ENCODE measurements around the gene RGS10.
"Not testable (repeated sequence)": the region's sequence is repeated elsewhere in the genome, so short reads cannot be mapped to it uniquely, and the experiment has no call there.

RGS10 gene

GRCh38 chr10:119562097-119562496, 19.6 kb upstream of the RGS10 start:
- H3K79me2 ChIP-seq (ENCODE audit: low read length): no peaks in the 10 kb centered on the region
- TF ChIP-seq EZH2 (optimal IDR thresholded peaks at IDR 0.05; ENCODE audit: low read depth, low read length) (no peak), EZH2phosphoT487 (IDR thresholded peaks at IDR 0.05; ENCODE audit: low read length) (no peak), CTCF (IDR thresholded peaks at IDR 0.05; ENCODE audit: low read length) (no peak)
- no peak for DNase-seq

GRCh38 chr10:119559511-119559910, 17.0 kb upstream of the RGS10 start:
- not testable (repeated sequence) for H3K27ac ChIP-seq (ENCODE audit: low read length); H3K9me3 ChIP-seq (replicated peaks; ENCODE audit: insufficient read depth, low read length); H3K9ac ChIP-seq (ENCODE audit: low read length); H3K4me1 ChIP-seq (ENCODE audit: low read length); DNase-seq; H3K27me3 ChIP-seq (replicated peaks; ENCODE audit: insufficient read depth, low read length); H4K20me1 ChIP-seq (ENCODE audit: insufficient read depth, low read length); H3F3A ChIP-seq (ENCODE audit: insufficient read depth, low read length); H3K9me2 ChIP-seq (replicated peaks; ENCODE audit: insufficient read depth, low read length); H3K79me2 ChIP-seq (ENCODE audit: low read length); H3K4me2 ChIP-seq (ENCODE audit: low read depth, low read length); H3K4me3 ChIP-seq (ENCODE audit: low read length); H2AFZ ChIP-seq (ENCODE audit: low read length); H3K36me3 ChIP-seq (replicated peaks; ENCODE audit: insufficient read depth, low read length)

More at GRCh38 chr10:119562097-119562496, 19.6 kb upstream of the RGS10 start:
- H3K4me3 ChIP-seq (ENCODE audit: low read length): no peak overlapping the region
- no peak overlapping the region for H3K9ac ChIP-seq (ENCODE audit: low read length)
- no peak overlapping the region for H3K27ac ChIP-seq (ENCODE audit: low read length)
- H4K20me1 ChIP-seq (ENCODE audit: insufficient read depth, low read length): no peaks in the 10 kb centered on the region
- H3K4me2 ChIP-seq (ENCODE audit: low read depth, low read length): no peak overlapping the region
- no peaks in the 10 kb centered on the region for H3K9me3 ChIP-seq (replicated peaks; ENCODE audit: insufficient read depth, low read length)
- no peaks in the 10 kb centered on the region for H3K4me1 ChIP-seq (ENCODE audit: low read length)
- no peaks in the 10 kb centered on the region for H3K27me3 ChIP-seq (replicated peaks; ENCODE audit: insufficient read depth, low read length)
- H3F3A ChIP-seq (ENCODE audit: insufficient read depth, low read length): no peaks in the 10 kb centered on the region
- no peaks in the 10 kb centered on the region for H3K9me2 ChIP-seq (replicated peaks; ENCODE audit: insufficient read depth, low read length)
- H3K36me3 ChIP-seq (replicated peaks; ENCODE audit: insufficient read depth, low read length): no peaks in the 10 kb centered on the region
- no peak overlapping the region for H2AFZ ChIP-seq (ENCODE audit: low read length)

GRCh38 chr10:119556081-119556480, 13.6 kb upstream of the RGS10 start:
- not testable (repeated sequence) for H3K36me3 ChIP-seq (replicated peaks; ENCODE audit: insufficient read depth, low read length); H3K4me1 ChIP-seq (ENCODE audit: low read length); H3K27me3 ChIP-seq (replicated peaks; ENCODE audit: insufficient read depth, low read length); H2AFZ ChIP-seq (ENCODE audit: low read length); H3K27ac ChIP-seq (ENCODE audit: low read length); H3F3A ChIP-seq (ENCODE audit: insufficient read depth, low read length); H3K4me3 ChIP-seq (ENCODE audit: low read length); DNase-seq; H3K4me2 ChIP-seq (ENCODE audit: low read depth, low read length); H3K9me2 ChIP-seq (replicated peaks; ENCODE audit: insufficient read depth, low read length); H3K9ac ChIP-seq (ENCODE audit: low read length); H3K79me2 ChIP-seq (ENCODE audit: low read length); H3K9me3 ChIP-seq (replicated peaks; ENCODE audit: insufficient read depth, low read length); H4K20me1 ChIP-seq (ENCODE audit: insufficient read depth, low read length)

GRCh38 chr10:119555178-119555784, 12.8 kb upstream of the RGS10 start:
- Histone ChIP-seq H3K27ac (ENCODE audit: low read length) (no peak overlapping the region), H3K27me3 (replicated peaks; ENCODE audit: insufficient read depth, low read length) (no peaks in the 10 kb centered on the region), H3K36me3 (replicated peaks; ENCODE audit: insufficient read depth, low read length) (no peaks in the 10 kb centered on the region), H3F3A (ENCODE audit: insufficient read depth, low read length) (no peaks in the 10 kb centered on the region), H3K4me2 (ENCODE audit: low read depth, low read length) (no peak overlapping the region), H3K4me3 (ENCODE audit: low read length) (no peak overlapping the region), H3K4me1 (ENCODE audit: low read length) (no peaks in the 10 kb centered on the region), H3K9me3 (replicated peaks; ENCODE audit: insufficient read depth, low read length) (no peaks in the 10 kb centered on the region), H4K20me1 (ENCODE audit: insufficient read depth, low read length) (no peaks in the 10 kb centered on the region), H2AFZ (ENCODE audit: low read length) (no peak overlapping the region), H3K9ac (ENCODE audit: low read length) (no peak overlapping the region), H3K79me2 (ENCODE audit: low read length) (no peaks in the 10 kb centered on the region), H3K9me2 (replicated peaks; ENCODE audit: insufficient read depth, low read length) (no peaks in the 10 kb centered on the region)
- DNase-seq: no peak
- TF ChIP-seq EZH2phosphoT487 (IDR thresholded peaks at IDR 0.05; ENCODE audit: low read length) (no peak), EZH2 (optimal IDR thresholded peaks at IDR 0.05; ENCODE audit: low read depth, low read length) (no peak), CTCF (IDR thresholded peaks at IDR 0.05; ENCODE audit: low read length) (no peak)

All from MM.1S (cell line).